GM21737 (cell line): ENCODE data around the gene FBN3.
A peak's percentile ranks its signal among the peaks of the same experiment; 100 is the strongest.
"Not testable (repeated sequence)": the region's sequence is repeated elsewhere in the genome, so short reads cannot be mapped to it uniquely, and the experiment has no call there.

Source experiments
- ATAC-seq: cut with Tn5 transposase; IDR thresholded peaks from one replicate; pipeline ENCODE4 v1.9.1; 2021; ENCODE audit warnings: mild to moderate bottlenecking, moderate library complexity; ENCODE audit not compliant: unreplicated experiment

Gene FBN3

DNA sequence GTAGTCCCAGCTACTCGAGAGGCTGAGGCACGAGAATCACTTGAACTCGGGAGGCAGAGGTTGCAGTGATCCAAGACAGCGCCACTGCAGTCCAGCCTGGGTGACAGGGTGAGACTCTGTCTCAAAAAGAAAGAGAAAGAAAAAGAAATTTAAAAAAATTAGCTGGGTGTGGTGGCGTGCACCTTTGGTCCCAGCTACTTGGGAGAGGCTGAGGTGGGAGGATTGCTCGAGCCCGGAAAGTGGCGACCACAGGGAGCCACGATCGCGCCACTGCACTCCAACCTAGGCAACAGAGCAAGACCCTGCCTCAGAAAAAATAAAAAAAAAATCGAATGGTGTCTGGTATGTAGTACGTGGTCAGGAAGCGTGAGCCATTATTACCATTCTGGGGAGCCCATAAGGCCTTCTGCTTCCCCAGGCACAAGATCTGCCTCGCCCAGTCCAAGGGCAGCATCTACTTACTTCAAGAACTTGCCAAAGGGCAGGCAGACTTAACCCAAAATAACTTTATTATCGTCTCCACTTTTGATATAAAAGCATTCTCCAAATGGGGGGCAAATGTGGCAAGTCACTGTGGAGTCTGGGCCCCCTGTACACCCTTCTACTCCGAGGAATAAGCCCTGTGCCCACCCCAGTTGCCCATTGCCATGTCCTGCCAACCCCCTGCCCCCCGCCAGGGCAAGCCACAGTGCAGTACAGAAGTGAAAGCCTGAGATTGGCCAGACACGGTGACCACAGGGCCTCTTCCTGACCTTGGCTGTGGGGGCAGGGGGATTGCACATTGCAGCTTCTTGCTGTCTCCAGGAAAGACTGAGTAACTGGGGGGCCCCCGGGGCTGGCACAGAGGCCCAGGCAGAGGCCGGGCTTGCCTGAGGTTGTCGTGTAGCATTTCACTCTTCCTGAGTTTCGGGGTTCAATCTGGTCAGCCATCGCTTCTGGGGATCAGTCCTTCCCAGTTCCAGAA lies 84.2 kb downstream of the FBN3 start:
- ATAC-seq: no peak

DNA sequence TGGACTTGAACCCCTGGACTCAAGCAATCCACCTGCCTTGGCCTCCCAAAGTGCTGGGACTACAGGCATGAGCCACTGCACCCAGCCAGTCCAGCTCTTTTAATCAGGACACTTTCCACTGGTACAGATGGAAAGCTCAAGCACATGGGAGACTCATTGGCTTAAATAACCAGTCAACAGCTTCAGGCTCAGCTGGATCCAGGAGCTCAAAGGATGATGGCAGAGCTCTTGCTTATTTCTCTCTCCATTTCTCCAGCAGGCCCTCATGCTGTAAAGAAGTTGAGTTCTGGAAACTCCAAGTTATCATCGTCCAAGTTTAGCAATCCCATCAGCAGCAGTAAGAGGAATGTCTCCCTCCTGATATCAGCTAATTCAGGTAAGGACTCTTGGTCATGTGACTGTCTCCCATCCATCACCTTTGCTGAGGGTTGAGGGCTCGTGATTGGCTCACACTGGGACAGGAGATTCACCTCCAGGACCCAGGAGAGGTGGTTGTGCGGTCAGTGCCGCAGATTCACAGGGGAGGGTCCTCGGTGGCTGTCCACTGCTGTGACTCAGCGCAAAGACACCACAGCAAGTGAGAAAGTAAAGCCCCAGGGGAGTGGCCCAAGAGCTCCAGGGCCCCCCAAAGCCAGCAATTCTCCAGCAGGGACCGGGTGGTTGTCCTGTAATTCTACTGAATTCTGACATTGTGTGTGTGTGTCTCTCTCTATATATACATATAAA lies 91.7 kb downstream of the FBN3 start:
- ATAC-seq: no peak

DNA sequence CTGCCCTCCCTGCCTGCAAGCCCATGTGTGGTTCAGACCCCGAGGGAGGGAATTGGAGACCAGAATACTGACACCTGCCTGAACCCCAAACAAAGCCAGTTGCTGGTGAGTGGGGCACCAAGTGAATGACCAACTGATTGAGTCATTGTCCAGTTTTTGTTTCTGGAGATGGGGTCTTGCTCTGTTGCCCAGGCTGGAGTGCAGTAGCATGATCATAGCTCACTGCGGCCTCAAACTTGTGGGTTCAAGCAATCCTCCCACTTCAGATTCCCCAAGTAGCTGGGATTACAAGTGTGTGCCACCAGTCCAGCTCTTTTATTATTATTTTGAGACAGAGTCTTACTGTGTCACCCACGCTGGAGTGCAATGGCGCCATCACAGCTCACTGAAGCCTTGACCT lies 92.9 kb downstream of the FBN3 start:
- ATAC-seq: no peak

DNA sequence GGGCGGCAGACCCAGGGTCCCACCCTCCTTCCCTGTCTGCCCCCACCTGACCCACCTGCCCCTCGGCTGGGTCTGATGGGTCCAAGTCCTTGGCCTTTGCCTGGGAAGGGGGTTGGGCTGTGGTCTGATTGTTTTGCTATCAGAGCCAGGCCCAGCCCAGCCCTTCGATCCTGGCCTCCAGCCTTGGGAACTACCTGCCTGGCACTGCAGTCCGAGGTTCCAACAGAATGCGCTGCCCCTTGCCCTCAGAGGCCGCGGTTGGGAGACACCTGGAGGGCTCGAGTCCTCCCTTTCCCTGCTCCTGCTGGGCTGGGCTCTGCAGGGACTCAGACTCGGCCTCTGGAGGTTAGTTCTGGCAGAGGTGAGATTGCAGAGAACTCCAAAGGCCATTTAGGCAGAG lies 95.2 kb downstream of the FBN3 start:
- no peak for ATAC-seq

DNA sequence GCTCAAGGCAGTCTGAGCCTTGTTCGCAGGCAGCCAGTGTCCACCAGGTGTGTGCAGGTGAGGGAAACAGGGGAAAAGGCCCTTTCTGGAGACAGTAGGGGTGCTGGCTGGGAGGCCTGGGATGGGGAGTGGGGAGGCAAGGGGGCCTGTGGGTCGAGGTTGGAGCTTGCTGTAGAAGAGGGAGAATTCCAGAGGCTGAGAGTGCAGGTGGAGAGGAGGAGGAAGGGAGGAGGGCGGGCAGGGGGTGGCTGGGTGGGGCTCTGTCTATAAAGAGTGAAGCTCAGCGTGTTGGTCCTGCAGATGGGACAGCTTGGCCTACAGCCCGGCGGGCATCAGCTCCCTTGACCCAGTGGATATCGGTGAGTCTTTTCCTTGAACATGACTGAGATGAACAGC lies 96.9 kb downstream of the FBN3 start, which contains the start of gene CCL25:
CCL25 (plus strand) TSS at position 297 of the 396 bp plus-strand sequence. CDS start 290 bp downstream, outside the sequence.
- no peak for ATAC-seq

DNA sequence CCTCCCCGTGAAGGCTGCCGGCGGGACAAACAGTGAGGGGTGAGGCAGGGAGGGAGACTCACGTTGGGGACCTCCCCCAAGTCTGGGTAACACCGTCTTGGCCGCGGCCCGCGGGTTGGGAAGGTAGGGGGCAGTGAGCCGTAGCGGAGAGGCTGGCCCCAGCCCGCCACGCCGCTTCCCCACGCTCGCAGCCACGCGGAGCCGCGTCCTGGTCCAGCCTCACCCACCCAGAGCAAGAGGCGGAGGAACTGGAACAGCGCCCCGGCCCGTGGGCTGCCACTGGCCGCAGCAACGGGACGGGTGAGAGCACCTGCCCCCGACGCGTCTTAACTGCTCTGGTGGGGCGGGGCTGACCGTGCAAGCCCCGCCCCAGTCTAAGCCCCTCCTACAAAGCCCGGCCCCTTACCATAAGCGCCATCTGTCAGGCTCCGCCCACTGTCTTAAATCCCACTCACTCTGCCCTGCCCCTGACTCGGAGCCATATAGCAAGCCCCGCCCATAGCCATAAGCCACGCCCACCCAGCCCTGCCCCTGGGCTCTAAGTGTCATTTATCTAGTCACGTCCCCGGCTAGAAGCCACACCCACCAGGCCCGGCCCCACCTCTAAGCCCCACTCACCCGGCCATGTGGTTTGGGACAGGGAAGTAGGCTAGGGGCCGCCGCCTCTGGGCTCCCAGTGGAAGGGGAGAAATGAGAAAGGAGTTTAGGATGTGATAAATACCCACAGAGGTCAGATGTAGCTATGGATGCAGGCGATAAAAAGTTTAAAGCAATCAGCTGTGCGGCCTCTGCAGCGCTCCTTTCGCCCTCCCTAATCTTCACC lies 98.9 kb downstream of the FBN3 start:
- ATAC-seq: peak; percentile 80

DNA sequence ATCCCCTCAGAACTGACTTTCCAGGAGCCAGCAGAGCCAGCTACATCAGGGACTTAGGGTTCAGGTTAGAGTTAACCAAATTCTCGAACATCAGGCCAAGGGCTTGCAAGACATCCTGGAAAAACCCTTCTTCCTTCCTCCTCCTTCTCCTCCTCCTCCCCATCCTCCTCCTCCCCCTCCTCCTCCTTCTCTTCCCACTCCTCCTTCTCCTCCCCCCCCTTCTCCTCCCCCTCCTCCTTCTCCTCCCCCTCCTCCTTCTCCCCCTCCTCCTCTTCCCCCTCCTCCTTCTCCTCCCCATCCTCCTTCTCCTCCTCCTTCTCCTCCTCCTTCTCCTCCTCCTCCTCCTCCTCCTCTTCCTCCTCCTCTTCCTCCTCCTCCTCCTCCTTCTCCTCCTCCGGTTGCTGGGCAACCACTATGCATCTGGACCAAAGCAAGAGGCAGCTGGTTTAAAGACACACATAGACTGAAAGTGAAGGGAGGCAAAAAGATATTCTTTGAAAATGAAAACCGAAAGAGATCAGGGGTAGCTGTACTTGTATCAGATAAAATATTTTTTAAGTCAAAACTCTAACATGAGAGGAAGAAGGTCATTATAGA lies 102.7 kb downstream of the FBN3 start:
- no peak for ATAC-seq

DNA sequence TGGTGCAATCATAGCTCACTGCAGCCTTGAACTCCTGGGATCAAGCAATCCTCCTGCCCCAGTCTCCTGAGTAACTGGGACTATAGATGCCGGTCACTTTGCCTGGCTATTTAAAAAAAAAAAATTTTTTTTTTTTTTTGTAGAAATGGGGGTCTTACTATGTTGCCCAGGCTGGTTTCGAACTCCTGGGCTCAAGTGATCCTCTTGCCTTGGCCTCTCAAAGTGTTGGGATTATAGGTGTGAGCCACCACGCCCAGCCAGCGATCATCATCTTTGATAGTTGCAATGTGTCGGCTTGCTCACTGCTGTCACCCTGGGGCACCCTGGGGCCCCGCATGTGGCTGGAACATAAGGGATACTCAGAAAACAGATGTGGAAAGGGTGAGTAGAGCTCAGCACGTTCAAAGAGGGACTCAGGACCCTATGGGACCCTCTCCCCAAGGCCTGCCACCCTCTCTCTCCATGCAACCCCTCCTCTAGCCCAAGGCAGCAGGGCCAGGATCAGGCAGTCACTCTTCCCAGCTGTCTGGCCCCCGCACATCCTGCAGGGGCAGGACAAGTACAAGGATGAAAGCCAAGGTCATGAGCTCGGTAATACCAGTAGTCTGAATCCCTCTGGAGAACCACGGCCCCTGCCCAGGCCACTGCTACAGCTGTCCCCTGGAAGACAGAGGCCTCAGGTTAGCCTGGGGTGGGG lies 103.4 kb downstream of the FBN3 start:
- no peak for ATAC-seq

DNA sequence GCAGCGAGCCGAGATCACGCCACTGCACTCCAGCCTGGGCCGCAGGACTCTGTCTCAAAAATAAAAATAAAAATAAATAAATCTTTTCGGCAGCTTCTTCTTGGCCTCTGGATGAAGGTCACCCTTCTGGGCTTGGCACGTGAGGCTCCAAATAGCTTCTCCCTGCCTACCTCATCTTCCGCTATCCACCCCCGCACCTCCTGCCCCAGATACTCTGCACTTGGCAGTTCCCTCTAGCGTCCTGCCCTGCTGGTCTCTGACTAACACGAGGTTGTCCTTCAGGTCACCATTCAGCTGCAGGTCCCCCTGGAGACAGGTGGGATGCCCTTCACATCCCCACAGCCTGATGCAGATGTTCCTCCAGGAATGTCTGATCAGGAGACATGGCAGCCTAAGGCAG lies 105.4 kb downstream of the FBN3 start:
- no peak for ATAC-seq

DNA sequence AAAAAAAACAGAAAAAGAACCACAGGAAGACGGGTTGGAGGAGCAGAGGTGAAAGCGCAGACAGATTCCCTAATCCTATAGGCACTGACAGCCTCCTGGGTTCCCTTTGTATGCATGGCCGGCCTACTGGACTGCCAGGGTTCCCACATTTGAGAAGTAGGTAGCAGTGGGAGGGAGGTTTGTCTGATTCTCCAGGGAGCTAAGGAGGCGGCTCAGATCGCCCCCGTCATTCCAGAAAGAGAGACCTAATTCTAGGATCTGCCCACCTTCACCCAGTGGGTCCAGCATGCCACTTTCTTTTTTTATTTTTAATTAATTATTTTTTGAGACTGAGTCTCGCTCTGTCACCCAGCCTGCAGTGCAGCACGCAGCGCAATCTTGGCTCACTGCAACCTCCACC lies 106.5 kb downstream of the FBN3 start:
- ATAC-seq: no peak

DNA sequence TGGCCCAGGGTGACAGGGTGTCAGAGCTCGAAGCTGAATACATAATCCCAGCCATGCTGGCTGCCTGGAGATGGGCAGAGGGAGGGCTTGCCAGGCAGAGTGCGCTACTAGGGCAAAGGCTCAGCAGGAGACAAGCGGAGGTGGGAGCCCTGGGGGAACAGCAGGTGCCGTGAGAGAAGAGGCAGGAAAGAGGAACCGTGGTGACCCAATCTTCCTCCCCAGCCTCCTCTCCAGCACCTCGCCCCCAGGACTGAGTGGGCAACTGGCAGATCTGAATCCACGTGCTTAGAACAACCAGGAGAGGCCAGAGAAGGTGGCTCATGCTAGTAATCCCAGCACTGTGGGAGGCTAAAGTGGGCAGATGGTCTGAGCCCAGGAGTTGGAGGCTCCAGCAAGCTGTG lies 107.9 kb downstream of the FBN3 start:
- no peak for ATAC-seq

DNA sequence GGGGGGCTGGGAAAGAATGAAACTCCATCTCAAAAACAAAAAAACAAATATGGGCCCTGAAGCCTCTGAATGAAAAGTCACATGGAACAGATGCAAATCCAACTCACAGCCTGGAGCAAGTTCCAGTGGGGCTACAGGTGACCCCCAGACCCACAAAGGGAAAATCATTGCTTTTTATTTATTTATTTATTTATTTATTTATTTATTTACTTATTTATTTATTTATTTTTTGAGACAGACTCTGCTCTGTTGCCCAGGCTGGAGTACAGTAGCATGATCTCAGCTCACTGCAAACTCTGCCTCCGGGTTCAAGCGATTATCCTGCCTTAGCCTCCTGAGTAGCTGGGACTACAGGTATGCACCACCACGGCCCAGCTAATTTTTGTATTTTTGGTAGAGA lies 110.2 kb downstream of the FBN3 start:
- no peak for ATAC-seq

DNA sequence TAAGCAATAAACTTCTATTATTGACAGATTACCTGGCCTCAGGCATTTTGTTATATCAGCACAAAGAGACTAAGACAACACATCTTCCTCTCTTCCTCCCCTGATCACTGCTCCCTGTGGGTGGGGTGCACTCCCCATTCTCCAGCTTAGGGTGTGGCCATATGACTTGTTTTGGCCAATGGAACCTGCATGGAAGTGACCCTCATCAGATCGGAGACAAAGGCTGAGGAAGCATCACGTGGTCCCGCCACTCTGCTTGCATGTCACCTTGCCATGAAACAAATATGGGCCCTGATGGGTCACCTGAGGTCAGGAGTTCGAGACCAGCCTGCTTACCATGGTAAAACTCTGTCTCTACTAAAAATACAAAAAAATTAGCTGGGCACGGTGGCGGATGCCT lies 110.6 kb downstream of the FBN3 start:
- no peak for ATAC-seq

DNA sequence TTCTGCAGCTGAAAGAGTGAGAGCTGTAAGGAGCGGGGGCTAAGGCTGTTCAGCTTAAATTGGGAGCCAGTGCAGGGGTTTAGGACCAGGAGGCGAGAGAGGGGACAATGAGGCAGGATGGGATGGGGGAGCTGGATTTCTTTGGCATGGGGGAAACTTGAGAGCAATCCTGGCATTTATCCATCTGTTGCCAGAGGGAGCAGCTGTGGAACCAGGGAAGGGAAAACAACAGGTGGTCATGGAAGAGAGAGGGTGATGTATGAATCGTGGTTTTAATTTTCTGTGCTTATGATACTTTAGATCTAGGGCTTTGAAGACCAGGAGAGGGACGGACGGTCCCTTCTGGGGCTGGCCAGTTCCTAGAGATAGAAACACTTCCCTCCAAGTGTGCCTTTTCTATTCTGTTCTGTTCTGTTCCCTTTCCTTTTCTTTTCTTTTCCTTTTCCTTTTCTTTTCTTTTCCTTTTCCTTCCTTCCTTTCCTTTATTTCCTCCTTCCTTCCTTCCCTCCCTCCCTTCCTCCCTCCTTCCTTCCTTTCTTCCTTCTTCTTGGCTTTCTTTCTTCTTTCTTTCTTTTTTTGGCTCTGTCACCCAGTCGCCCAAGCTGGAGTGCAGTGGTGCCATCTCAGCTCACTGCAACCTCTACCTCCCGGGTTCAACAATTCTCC lies 112.8 kb downstream of the FBN3 start:
- ATAC-seq: no peak

DNA sequence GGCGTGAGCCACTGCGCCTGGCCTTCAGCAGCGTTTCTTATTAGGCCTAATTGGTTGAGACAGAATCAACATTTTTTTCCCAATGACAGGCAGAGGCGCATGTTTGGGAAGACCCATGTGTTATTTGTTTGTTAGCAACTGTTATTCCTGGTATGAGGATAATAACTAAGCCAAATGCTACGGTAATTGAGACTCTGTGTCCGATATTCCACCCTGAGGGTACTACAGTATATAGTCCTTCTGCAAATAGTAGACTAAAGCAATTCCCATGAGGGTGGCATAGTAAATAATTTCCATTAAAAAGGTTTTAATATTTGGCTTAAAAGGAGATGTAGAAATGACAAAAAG lies 115.2 kb downstream of the FBN3 start:
- no peak for ATAC-seq

DNA sequence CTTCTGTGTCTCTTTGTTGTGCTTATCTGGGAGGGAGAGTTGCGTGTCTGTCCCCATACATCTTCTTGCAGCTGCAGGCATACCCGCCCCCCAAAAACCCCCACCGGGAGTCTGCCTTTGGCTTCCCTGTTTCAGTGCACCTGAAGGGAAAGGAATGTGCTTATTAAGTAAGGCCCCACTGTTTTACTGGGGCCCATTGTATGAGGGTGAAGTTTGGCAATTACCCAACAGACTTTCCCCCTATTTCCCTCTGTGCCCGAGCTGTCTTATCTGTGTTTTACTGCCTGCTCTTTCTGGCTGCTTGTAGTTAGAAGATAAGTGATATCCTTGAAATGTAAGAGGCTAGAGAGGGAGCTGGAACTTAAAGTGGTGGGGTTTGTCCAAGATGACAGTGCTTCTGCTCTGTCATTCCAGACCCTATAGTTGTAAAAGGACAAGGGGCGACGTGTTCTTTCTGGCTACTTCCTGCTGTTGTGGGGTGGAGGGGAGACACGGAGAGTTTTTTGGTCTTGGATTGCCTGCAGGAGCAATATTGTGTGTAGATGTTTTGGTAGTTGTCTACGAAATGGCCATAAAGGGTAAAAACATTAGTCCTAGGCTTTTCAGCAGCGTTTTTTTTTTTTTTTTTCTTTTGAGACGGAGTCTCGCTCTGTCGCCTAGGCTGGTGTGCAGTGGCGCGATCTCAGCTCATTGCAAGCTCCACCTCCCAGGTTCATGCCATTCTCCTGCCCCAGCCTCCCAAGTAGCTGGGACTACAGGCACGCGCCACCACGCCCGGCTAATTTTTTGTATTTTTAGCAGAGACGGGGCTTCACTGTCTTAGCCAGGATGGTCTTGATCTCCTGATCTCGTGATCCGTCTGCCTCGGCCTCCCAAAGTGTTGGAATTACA lies 115.9 kb downstream of the FBN3 start:
- not testable (repeated sequence) for ATAC-seq

DNA sequence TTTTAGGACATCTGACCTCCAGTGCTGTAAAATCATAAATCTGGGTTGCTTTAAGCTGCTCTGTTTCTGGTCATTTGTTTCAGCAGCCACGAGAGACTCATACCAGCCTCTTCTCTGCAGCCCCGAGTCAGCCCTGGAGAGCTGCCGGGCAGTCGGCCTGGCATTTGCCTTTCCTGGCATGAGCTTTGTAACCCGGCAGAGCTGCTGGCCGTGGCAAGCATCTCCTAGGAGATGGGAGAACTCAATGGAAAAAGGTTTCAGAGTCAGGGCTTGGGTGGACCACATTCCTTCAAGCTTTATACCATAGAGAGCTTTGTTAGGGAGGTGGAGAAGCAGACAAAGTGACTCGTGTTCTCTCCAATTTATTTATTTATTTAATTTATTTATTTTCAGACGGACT lies 118.4 kb downstream of the FBN3 start:
- no peak for ATAC-seq

DNA sequence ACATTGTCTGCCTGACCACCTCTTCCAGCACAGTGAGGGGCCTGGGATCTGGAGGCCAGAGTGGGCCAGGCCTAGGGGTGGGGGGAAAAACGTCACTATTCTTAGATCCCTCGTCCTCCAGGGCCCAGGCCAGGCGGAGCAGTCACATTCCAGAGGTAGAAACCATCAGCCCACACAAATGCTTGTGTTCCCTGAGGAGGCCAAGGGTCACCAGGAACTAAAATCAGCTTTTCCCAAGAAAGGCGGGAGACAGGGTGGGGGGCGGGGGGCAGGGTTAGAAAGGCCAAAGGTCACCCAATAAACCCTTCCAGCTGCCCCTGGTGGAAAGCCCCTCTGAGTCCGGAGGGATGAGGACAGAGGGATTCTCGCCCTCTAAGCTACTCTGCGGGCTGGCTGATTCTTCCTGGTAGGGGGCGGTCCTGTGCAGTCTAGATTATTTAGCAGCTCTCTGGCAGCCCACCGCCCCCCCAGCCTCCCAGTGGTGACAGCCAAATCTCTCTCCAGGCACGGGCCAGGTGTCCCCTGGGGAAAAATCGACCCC lies 120.4 kb downstream of the FBN3 start:
- ATAC-seq: no peak
